Activated naive CD4-positive, alpha-beta T cell treated with anti-CD3 and anti-CD28 coated beads for 36 hours (primary cell): ENCODE data around the gene RBM19. TPM values are rescaled to one million over a fixed set of nuclear protein-coding genes. Genes with fewer than 3 reads are reported as not detected.
"Not testable (repeated sequence)": the region's sequence is repeated elsewhere in the genome, so short reads cannot be mapped to it uniquely, and the experiment has no call there.

Source experiments
- CTCF ChIA-PET: fragments of 350-600 bp; sonication (Branson Sonifier 250); formaldehyde crosslinking; loops from one replicate; lab custom pipeline; 2021; ENCODE audit warnings: antibody characterized with exemption; lab: Charles Lee
- DNase-seq: peaks from one replicate; pipeline ENCODE4 v3.0.0-alpha.2; 2020
- H3K27ac Mint-ChIP-seq: one replicate; pipeline ENCODE4 v1.8.0; 2021; ENCODE audit warnings: mild to moderate bottlenecking, mixed read lengths
- H3K27me3 Mint-ChIP-seq: one replicate; pipeline ENCODE4 v1.8.0; 2021; ENCODE audit warnings: low read depth, mixed read lengths
- H3K36me3 Mint-ChIP-seq: one replicate; pipeline ENCODE4 v1.8.0; 2021; ENCODE audit warnings: low read depth, mixed read lengths
- H3K4me1 Mint-ChIP-seq: one replicate; pipeline ENCODE4 v1.8.0; 2021; ENCODE audit warnings: low read depth, mixed read lengths
- H3K4me3 Mint-ChIP-seq: one replicate; pipeline ENCODE4 v1.8.0; 2021; ENCODE audit warnings: mild to moderate bottlenecking, moderate library complexity, mixed read lengths
- H3K9me3 Mint-ChIP-seq: one replicate; pipeline ENCODE4 v1.8.0; 2021; ENCODE audit warnings: mixed read lengths
- intact Hi-C: fragments of 100-400 bp; cut with micrococcal nuclease; formaldehyde crosslinking; loops from one replicate; pipeline ENCODE4 v1.15.1; 2023
- total RNA-seq, 2 experiments: library from RNA; stranded (reverse); gene quantifications; one replicate each; pipeline ENCODE4 v1.2.3, GENCODE V29; 2021

Gene RBM19
- total RNA-seq, 2 experiments from 2014 or later = 89.0 to 96.2 TPM

DNA sequence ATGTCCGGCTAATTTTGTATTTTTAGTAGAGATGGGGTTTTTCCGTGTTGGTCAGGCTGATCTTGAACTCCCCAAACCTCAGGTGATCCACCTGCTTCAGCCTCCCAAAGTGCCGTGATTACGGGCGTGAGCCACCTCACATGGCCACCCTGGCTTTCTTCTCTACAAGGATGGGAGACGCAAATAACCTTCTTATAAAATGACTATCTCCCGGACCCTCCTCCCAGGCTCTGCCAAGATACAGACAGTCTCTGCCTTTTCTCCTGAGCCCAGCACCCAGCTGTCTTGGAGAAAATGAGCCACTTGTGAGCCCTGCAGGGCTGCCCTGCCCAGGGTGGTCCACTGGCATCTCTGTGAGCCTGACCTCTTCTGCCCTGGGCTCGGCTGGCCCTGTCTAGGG is 34.7 kb upstream of the RBM19 start:
- no peaks in the 10 kb centered on the region for H3K4me1 Mint-ChIP-seq
- no peak overlapping the region for H3K4me3 Mint-ChIP-seq
- no peak overlapping the region for H3K27ac Mint-ChIP-seq
- intact Hi-C loops = no loop called here
- CTCF ChIA-PET = no interaction called here
- no peaks in the 10 kb centered on the region for H3K9me3 Mint-ChIP-seq
- DNase-seq = no peak
- no peaks in the 10 kb centered on the region for H3K36me3 Mint-ChIP-seq
- peaks cover 10% of the 10 kb centered on the region for H3K27me3 Mint-ChIP-seq

- H3K4me3 Mint-ChIP-seq, H3K27ac Mint-ChIP-seq, H3K4me1 Mint-ChIP-seq, CTCF ChIA-PET, DNase-seq, intact Hi-C loops, H3K36me3 Mint-ChIP-seq, H3K9me3 Mint-ChIP-seq: not testable (repeated sequence)
- H3K27me3 Mint-ChIP-seq = peaks cover 10% of the 10 kb centered on the region
Observed at GRCh38 chr12:114000261-114000660, 34.1 kb upstream of the RBM19 start.

DNA sequence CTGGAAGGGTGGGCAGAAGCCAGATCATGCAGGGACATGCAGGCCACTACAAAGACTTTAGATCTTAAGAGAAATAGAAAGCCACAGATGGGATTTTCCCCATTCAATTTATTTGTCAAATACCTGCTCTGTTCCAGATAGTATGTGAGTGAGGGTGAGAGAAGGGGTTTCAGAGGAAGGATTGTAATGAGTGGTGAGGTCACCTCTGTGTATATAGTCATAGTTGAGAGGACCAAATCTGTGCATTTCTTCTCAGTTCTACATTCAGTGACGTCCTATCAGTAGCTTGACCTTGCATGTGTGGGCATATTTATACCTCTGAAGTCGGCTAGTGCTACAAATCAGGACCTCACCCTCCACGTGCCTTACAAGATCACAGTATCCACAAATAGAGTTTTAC is 31.2 kb upstream of the RBM19 start:
- H3K4me1 Mint-ChIP-seq = no peaks in the 10 kb centered on the region
- H3K4me3 Mint-ChIP-seq = no peak overlapping the region
- intact Hi-C loops = no loop called here
- no peak overlapping the region for H3K27ac Mint-ChIP-seq
- H3K9me3 Mint-ChIP-seq = no peaks in the 10 kb centered on the region
- CTCF ChIA-PET = no interaction called here
- H3K36me3 Mint-ChIP-seq = no peaks in the 10 kb centered on the region
- no peak for DNase-seq
- peaks cover 18% of the 10 kb centered on the region for H3K27me3 Mint-ChIP-seq

DNA sequence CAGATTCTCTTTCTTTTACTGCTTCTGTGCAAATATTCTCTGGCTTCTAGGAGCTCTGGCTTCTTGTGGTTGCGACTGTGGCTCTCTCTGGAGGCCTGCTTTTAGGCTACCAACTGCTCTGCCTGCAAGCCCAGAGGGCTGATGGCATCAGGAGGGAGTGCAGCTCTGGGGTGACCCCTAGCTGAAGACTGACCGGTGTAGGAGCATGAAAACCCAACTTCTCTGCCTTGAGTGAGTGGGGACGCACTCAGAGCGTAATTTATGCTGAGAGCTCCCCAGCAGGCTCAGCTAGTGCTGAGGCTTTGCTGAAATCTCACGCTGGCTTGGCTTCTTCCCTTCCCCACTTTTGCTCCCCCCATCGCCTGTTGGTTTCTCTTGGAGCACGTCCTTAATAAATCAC is 29.9 kb upstream of the RBM19 start:
- intact Hi-C loops = no loop called here

DNA sequence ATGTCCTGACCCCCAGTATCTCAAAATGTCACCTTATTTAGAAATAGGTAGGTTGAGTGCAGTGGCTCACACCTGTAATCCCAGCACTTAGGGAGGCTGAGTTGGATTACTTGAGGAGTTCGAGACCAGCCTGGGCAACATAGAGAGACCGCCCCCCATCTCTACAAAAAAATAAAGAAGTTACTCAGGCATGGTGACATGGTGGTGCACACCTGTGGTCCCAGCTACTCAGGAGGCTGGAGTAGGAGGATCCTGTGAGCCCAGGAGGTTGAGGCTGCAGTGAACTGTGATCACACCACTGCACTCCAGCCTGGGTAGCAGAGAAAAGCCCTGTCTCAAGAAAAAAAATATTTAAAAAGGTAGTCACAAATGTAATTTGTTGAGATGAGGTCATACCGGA is 27.9 kb upstream of the RBM19 start:
- CTCF ChIA-PET = interaction anchor here (0.7 kb wide), 1 partner anchor 12 kb away, joined by 6 read pairs; no protein-coding TSS in a partner anchor
- Mint-ChIP-seq H3K27ac (no peak overlapping the region), H3K4me1 (no peaks in the 10 kb centered on the region), H3K9me3 (no peaks in the 10 kb centered on the region), H3K27me3 (peaks cover 20% of the 10 kb centered on the region), H3K4me3 (no peak overlapping the region), H3K36me3 (no peaks in the 10 kb centered on the region)
- no peak for DNase-seq
- intact Hi-C loops = no loop called here

More for the DNA sequence above, 29.9 kb upstream of the RBM19 start:
- Mint-ChIP-seq H3K4me3 (no peak overlapping the region), H3K36me3 (no peaks in the 10 kb centered on the region), H3K27me3 (peaks cover 23% of the 10 kb centered on the region), H3K27ac (no peak overlapping the region), H3K4me1 (no peaks in the 10 kb centered on the region), H3K9me3 (no peaks in the 10 kb centered on the region)
- DNase-seq = no peak
- CTCF ChIA-PET = interaction anchor here (1.5 kb wide), 1 partner anchor 16 kb away, joined by 5 read pairs; no protein-coding TSS in a partner anchor

DNA sequence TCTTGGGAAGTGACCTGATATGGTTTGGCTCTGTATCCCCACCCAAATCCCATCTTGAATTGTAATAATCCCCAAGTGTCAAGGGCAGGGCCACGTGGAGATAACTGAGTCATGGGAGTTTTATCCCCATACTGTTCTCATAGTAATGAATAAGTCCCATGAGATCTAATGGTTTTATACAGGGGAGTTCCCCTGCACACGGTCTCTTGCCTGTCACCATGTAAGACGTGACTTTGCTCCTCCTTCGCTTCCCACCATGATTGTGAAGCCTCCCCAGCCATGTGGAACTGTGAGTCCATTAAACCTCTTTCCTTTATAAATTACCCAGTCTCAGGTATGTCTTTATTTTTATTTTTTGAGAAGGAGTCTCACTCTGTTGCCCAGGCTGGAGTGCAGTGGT is 26.6 kb upstream of the RBM19 start:
- H3K36me3 Mint-ChIP-seq, H3K4me1 Mint-ChIP-seq, intact Hi-C loops, CTCF ChIA-PET, DNase-seq, H3K4me3 Mint-ChIP-seq, H3K9me3 Mint-ChIP-seq, H3K27ac Mint-ChIP-seq: not testable (repeated sequence)
- peaks cover 20% of the 10 kb centered on the region for H3K27me3 Mint-ChIP-seq

- Mint-ChIP-seq H3K9me3 (no peaks in the 10 kb centered on the region), H3K27me3 (peaks cover 12% of the 10 kb centered on the region), H3K27ac (no peak overlapping the region), H3K36me3 (no peaks in the 10 kb centered on the region), H3K4me1 (no peaks in the 10 kb centered on the region), H3K4me3 (no peak overlapping the region)
- DNase-seq = no peak
- CTCF ChIA-PET = interaction anchor here (1.2 kb wide), 1 partner anchor 11 kb away, joined by 4 read pairs; no protein-coding TSS in a partner anchor
- intact Hi-C loops = no loop called here
Observed at GRCh38 chr12:113991224-113992044, 25.3 kb upstream of the RBM19 start.

- DNase-seq = no peak
- CTCF ChIA-PET = interaction anchor here (1.2 kb wide), 1 partner anchor 10 kb away, joined by 4 read pairs; no protein-coding TSS in a partner anchor
- Mint-ChIP-seq H3K4me1 (no peaks in the 10 kb centered on the region), H3K4me3 (no peak overlapping the region), H3K9me3 (no peaks in the 10 kb centered on the region), H3K27ac (no peak overlapping the region), H3K36me3 (no peaks in the 10 kb centered on the region), H3K27me3 (peaks cover 12% of the 10 kb centered on the region)
- intact Hi-C loops = no loop called here
Observed at GRCh38 chr12:113990250-113991223, 24.4 kb upstream of the RBM19 start.

GRCh38 chr12:113988976-113989375 is 22.9 kb upstream of the RBM19 start:
- no peak for DNase-seq
- Mint-ChIP-seq H3K4me3 (no peak overlapping the region), H3K36me3 (no peaks in the 10 kb centered on the region), H3K9me3 (no peaks in the 10 kb centered on the region), H3K27me3 (peaks cover 11% of the 10 kb centered on the region), H3K4me1 (no peaks in the 10 kb centered on the region), H3K27ac (no peak overlapping the region)
- intact Hi-C loops = no loop called here
- CTCF ChIA-PET = no interaction called here

DNA sequence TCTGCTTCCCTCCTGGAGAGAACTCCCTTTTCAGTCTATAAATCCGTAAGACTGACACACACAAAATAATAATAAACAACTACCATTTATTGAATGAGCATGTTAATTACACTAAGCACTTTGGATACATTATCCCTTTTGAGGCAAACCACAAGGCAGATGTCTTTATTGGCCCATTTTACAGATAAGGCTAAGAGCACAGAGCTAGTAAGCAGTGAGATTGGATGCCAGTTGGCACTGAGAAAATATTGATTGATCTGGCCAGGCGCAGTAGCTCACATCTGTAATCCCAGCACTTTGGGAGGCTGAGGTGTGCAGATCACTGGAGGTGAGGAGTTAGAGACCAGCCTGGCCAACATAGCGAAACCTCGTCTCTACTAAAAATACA is 21.9 kb upstream of the RBM19 start:
- H3K4me1 Mint-ChIP-seq = no peaks in the 10 kb centered on the region
- CTCF ChIA-PET = interaction anchor here (1.0 kb wide), 1 partner anchor 521 kb away, joined by 5 read pairs; no protein-coding TSS in a partner anchor
- no peak for DNase-seq
- no peak overlapping the region for H3K27ac Mint-ChIP-seq
- H3K27me3 Mint-ChIP-seq = peaks cover 10% of the 10 kb centered on the region
- no peaks in the 10 kb centered on the region for H3K9me3 Mint-ChIP-seq
- intact Hi-C loops = no loop called here
- no peaks in the 10 kb centered on the region for H3K36me3 Mint-ChIP-seq
- no peak overlapping the region for H3K4me3 Mint-ChIP-seq

DNA sequence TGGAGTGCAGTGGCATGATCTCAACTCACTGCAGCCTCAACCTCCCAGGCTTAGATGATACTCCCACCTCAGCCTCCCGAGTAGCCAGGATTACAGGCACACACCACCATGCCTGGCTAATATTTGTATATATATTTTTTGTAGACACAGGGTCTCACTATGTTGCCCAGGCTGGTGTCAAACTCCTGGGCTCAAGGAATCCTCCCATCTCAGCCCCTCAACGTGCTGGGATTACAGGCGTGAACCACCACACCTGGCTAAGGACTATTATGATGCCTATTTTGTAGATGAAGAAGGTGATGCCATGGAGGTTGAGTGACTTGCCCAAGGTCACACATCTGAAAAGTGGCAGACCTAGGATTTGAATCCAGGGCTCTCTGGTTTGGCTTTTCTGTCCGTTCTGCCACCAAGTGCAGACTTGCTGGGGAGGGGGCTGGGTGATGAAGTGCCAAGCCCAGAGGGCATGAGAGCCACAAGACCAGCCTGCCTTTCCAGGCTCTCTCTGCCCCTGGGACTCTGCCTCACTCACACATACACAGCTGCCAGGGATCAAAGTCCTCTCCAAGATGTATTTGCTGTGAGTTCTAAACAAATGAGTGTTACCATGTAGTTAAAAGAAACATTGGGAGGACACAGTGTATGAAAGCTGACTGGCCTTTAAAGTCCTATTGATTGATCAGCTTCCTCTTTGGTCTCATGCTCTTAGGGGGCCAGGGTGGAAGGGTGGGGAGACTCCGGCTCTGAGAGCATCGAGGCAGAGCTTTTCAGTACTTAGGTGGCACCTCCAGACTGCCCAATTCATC is 21.3 kb upstream of the RBM19 start:
- Mint-ChIP-seq H3K27me3 (peaks cover 7% of the 10 kb centered on the region), H3K4me1 (no peaks in the 10 kb centered on the region), H3K9me3 (no peaks in the 10 kb centered on the region), H3K4me3 (no peak overlapping the region), H3K27ac (no peak overlapping the region), H3K36me3 (no peaks in the 10 kb centered on the region)
- CTCF ChIA-PET = interaction anchor here (1.0 kb wide), 1 partner anchor 521 kb away, joined by 5 read pairs; no protein-coding TSS in a partner anchor
- intact Hi-C loops = no loop called here
- no peak for DNase-seq
